RPMI8226 (cell line): Measurements from ENCODE around the gene PADI3.
A peak's percentile ranks its signal among the peaks of the same experiment; 100 is the strongest.
"Not testable (repeated sequence)": the region's sequence is repeated elsewhere in the genome, so short reads cannot be mapped to it uniquely, and the experiment has no call there.

Experiments
- DNase-seq: peaks from one replicate; pipeline ENCODE4 v3.0.0-alpha.2; 2015

Gene PADI3

DNA sequence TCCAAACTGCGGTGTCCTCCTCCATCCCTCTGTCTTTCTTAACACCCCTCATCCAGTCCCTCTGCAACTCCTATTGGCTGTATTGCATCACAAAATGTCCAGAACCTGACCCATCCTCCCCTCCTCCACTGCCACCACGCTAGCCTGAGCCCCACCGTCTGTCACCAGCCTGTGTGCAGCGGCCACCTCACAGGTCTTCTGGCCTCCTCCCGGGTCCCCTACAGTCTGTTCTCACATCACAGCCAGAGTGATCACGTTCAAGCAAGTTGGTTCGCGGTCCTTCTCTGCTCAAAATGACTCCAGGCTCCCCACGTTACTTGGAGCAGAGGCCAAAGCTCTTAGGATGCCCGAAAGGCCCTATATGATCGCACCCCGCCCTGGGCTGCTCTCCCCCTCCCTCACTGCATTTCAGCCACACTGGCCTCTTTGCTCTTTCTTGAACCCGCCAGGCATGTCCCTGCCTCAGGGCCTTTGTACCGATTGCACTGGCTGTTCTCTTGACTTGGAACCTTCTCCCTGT, 56.7 kb downstream of the PADI3 start:
- DNase-seq = no peak

DNA sequence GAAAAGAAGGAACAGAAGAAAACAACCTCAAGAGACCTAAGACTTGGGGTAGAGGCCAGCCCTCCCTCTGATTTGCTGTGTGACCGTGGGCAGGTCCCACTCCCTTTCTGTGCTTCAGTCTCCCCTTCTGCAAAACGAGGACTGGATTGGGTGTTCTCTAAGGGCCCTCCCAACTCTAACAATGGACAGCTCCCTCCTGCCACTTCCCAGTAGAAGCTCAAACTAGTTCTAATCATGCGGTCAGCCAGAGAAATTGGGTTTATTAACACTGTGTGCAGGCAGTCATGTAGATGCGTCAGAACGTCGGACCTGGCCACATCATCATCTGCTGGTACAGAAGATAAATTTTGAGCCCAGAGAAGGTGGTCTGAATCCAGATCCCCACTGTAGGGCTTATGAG, 57.5 kb downstream of the PADI3 start:
- DNase-seq = no peak

DNA sequence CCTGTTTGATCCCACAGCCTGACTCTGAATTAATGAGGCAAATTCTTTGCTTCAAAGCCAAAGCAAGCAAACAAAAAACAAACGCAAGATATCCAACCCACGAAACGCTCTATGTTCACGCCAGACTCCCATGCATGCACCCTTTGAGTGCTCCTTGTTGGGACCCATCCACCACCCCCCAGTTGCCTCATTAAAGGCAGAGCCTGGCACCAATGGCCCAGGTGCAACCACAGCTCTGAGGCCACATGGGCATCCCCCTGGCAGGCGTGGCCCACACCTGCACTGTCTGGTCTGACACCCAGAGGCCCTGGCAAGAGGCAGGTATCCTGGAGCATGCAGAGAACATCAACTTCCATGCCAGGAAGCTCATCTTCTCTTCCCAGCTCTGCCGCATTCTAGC, 58.0 kb downstream of the PADI3 start:
- DNase-seq = peak; percentile 66

DNA sequence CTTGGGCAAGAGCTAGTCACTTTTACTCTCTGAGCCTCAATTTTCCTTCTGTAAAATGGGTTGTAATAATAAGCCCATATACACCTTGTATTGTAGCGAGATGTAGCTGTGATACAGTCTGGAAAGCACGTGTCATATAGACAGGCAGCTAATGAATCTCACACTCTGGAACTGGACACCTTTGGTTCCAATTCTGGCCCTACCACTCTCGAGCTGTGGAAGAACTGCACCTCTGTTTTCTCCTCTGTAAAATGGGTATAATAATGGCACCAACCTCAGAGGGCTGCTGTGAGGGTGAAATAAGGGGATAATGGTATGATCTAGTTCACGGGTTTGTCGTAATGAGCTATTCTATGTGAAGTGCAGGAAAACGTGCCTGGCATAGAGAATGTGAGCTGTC, 58.4 kb downstream of the PADI3 start:
- DNase-seq = no peak

DNA sequence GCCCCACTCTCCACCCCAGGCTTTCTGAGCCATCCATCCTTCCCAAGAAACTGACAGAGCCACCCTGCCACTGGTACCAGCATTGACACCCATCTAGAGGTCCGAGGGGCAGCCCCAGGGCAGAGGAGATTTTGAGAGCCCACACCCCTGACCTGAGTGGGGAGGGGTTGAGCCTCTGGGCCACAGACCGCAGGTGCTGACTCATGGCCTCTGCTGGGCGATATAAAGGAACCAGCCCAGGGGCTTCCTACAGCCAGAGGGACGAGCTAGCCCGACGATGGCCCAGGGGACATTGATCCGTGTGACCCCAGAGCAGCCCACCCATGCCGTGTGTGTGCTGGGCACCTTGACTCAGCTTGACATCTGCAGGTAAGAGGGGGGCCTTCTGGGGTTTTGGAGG, 59.0 kb downstream of the PADI3 start, which contains the start of gene PADI4:
Gene PADI4 (plus strand): TSS at position 252 of the 400 bp plus-strand sequence. CDS start 26 bp downstream, at position 278.
- DNase-seq = peak; percentile 32

DNA sequence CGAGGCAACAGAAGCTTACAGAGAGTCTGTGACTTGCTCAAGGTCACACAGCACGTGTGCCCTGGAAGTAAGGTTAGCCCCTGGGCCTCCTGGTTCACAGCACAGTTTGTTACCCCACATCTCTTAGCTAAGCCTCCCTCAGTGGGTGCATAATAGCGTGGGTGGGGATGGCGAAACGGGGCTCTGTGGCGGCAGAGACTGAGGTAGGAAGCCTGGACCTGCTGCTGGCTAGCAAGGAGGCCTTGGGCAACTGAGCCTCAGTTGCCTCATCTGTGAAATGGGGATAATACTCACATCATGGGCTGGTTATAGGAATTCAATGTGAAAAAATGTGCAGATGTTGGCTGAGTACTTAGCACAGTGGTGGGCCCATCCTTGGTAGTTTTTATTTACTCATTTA, 59.7 kb downstream of the PADI3 start:
- DNase-seq = no peak

DNA sequence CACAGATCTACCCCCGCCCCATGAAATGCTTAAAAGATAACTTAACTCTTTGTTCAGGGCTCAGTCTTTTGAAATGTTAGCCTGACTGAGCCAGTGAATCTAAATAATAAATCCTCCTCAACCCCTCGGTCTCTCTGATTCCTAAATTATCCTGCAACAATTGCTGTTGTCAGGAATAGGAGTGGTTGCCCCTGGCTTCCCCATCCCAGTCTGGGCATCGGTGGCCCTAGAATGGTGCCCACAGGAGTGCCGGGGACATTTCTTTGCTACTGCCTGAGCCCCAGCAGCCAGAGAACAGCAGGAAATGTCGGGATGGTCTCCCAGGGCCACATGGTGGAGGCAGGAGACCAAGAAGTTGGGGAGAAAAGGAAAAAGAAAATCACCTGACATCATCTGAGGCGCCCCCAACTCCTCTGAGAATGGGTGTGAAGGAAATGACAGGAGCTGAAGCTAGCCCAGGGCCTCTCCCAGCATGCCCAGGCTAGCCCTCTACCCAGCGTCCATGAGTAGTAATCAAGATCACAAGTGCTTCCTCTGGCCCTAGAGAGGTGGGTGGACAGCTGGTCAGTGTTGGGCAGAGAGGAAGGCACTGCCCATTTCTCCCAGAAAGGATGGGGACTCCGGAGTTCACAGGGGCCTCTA, 60.6 kb downstream of the PADI3 start:
- no peak for DNase-seq

- DNase-seq = no peak
Observed at GRCh38 chr1:17310068-17310640, 61.3 kb downstream of the PADI3 start.

DNA sequence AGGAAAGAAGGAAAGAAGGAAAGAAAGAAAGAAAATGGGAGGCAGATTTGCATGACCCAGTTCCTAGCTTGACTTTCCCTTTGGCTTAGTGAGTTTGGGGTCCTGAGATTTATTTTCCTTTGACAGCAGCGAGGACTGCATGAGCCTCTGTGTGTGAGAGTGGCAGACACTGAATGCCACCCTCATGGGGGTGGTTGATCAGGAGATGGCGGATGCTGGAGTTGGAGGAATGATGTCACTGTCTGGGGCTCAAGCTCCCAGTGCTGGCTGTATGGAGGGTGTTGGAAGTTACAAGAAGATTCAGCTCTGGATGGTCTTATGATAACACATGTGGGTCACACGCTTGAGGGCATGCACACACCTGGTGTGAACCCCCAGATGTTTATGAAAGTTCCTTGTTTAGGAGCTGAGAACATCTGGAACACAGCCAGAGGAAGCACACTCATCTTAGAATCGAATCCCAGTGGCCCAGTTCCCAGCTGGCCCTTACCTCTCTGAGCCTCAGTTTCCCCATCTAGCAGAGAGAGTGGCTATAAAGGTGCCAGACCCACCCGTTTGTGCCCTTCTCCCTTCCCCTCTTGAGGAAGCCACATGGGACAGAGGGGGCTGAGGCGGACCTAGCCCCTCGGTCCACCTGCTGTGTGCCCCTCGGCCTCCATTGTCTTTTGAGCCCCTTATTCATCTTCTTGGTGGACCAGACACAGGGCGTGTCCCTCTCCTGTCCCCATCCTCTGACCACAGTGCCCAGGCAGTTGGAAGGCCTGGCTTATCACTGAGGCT, 64.8 kb downstream of the PADI3 start:
- no peak for DNase-seq

GRCh38 chr1:17314491-17314971, 65.6 kb downstream of the PADI3 start:
- DNase-seq = no peak

GRCh38 chr1:17315542-17316130, 66.7 kb downstream of the PADI3 start:
- DNase-seq = no peak

GRCh38 chr1:17316704-17317103, 67.8 kb downstream of the PADI3 start:
- no peak for DNase-seq

- no peak for DNase-seq
Observed at GRCh38 chr1:17318262-17318661, 69.4 kb downstream of the PADI3 start.

DNA sequence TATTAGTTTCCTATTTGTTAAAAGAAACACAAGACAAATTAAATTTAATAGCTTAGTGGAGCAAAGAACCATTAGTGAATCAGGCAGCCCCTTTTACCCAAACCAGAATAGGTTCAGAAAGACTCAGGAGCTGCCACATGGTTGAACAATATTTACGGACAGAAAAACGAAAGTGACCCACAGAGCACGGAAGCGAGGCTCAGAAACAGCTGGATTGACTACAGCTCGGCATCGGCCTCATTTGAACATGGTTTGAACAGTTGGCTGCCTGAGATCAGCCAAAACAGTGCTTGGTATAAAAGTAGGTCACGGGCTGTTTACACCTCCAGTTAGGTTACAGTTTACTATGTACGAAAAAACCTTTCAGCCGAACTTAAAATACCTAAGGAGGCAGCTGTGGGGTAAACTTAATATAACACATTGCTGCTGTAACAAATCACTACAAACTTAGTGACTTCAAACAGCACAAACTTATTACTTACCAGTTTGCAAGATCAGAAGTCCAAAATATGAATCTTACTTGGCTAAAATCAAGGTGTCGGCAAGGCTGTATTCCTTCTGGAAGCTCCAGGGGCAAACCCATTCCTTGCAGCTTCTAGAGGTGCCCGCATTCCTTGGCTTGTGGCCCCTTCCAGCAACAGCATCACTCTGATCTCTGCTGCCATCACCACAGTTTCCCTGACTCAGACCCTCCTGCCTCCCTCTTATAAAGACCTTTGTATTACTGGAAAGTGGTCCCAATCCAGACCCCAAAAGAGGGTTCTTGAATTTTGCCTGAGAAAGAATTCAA, 70.9 kb downstream of the PADI3 start:
- peak; percentile 59 for DNase-seq

- not testable (repeated sequence) for DNase-seq
Observed at GRCh38 chr1:17321857-17322390, 73.0 kb downstream of the PADI3 start.

GRCh38 chr1:17328855-17329254, 80.0 kb downstream of the PADI3 start:
- no peak for DNase-seq

DNA sequence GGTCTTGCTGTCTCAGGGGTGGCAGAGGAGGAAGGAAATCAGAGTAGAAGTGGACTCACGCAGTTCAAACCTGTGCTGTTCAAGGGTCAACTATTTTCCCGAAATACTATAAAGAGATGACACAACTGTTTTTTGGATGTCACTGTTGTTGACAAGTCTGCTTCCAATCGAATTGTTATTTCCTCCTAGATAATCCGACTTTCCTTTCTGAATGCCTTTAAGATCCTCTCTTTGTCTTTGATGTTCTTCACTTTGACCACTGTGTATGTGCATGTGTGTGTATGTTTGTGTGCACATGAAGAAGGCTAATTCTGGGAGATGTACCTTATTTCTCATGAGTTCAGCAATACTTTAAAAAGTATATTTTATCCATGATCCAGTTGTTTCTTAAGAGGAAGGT, 80.7 kb downstream of the PADI3 start:
- no peak for DNase-seq

- no peak for DNase-seq
Observed at GRCh38 chr1:17330856-17331255, 82.0 kb downstream of the PADI3 start.

DNA sequence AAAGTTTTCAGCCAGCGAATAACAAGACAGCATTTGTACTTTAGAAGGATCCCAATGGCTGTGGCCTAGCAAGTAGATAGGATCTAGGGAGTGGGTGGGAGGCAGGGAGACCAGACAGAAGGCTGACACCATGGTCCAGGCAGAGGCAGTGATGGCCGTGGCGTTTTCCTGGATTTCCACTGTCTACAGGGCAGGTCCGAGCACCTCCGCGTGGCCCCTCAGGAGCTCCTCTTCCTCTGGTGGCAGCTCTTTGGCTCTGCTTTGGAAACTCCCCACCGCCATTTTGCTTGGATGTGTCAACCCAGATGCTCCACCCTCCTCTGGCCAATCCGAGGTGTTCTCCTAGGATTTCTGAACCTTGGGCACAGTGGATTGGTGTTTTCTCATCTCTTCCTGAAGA, 84.2 kb downstream of the PADI3 start:
- no peak for DNase-seq
